KBM-7 (cell line): ENCODE measurements around the gene NYAP2.

Experiments used
- DNase-seq: peaks from one replicate; pipeline ENCODE4 v3.0.0-alpha.2; 2015
- in situ Hi-C: fragments of 300-500 bp; cut with MboI; formaldehyde crosslinking; loops from 2 replicates; pipeline ENCODE4 v1.14.3; 2020; ENCODE audit warnings: low sequenced_read_pairs, low pct_unique_long_range_greater_than_20kb, mixed read lengths

Gene NYAP2

GRCh38 chr2:225422145-225422544 lies 22.6 kb downstream of the NYAP2 start:
- no peak for DNase-seq
- in situ Hi-C loops = no loop called here

- DNase-seq = no peak
- in situ Hi-C loops = no loop called here
Observed at GRCh38 chr2:225425284-225425683, 25.8 kb downstream of the NYAP2 start.

GRCh38 chr2:225428360-225428759 lies 28.9 kb downstream of the NYAP2 start:
- DNase-seq = no peak
- in situ Hi-C loops = no loop called here

- in situ Hi-C loops = no loop called here
- DNase-seq = no peak
Observed at GRCh38 chr2:225429717-225430116, 30.2 kb downstream of the NYAP2 start.

- in situ Hi-C loops = no loop called here
- no peak for DNase-seq
Observed at GRCh38 chr2:225431105-225431863, 31.8 kb downstream of the NYAP2 start.

GRCh38 chr2:225434014-225434413 lies 34.5 kb downstream of the NYAP2 start:
- in situ Hi-C loops = no loop called here
- DNase-seq = no peak

GRCh38 chr2:225437319-225437718 lies 37.8 kb downstream of the NYAP2 start:
- in situ Hi-C loops = no loop called here
- DNase-seq = no peak

GRCh38 chr2:225438248-225438647 lies 38.7 kb downstream of the NYAP2 start:
- in situ Hi-C loops = no loop called here
- DNase-seq = no peak

GRCh38 chr2:225452677-225453076 lies 53.2 kb downstream of the NYAP2 start:
- no peak for DNase-seq
- in situ Hi-C loops = no loop called here

- in situ Hi-C loops = no loop called here
- no peak for DNase-seq
Observed at GRCh38 chr2:225454412-225454811, 54.9 kb downstream of the NYAP2 start.

- in situ Hi-C loops = no loop called here
- DNase-seq = no peak
Observed at GRCh38 chr2:225456619-225457260, 57.2 kb downstream of the NYAP2 start.

- in situ Hi-C loops = no loop called here
Observed at GRCh38 chr2:225457482-225457881, 58.0 kb downstream of the NYAP2 start.

GRCh38 chr2:225458431-225459117 lies 59.1 kb downstream of the NYAP2 start:
- in situ Hi-C loops = no loop called here
- DNase-seq = no peak

More at GRCh38 chr2:225457482-225457881, 58.0 kb downstream of the NYAP2 start:
- DNase-seq = no peak

- DNase-seq = no peak
- in situ Hi-C loops = no loop called here
Observed at GRCh38 chr2:225462417-225462816, 62.9 kb downstream of the NYAP2 start.

GRCh38 chr2:225462945-225463344 lies 63.4 kb downstream of the NYAP2 start:
- in situ Hi-C loops = no loop called here
- no peak for DNase-seq

GRCh38 chr2:225463449-225463848 lies 63.9 kb downstream of the NYAP2 start:
- no peak for DNase-seq
- in situ Hi-C loops = no loop called here

GRCh38 chr2:225464346-225465025 lies 65.0 kb downstream of the NYAP2 start:
- in situ Hi-C loops = no loop called here
- no peak for DNase-seq

- DNase-seq = no peak
- in situ Hi-C loops = no loop called here
Observed at GRCh38 chr2:225465827-225466226, 66.3 kb downstream of the NYAP2 start.

GRCh38 chr2:225466891-225467604 lies 67.5 kb downstream of the NYAP2 start:
- in situ Hi-C loops = no loop called here
- DNase-seq = no peak
